B cell (primary cell): ENCODE results near the gene RNF157. TPM values are rescaled to one million over a fixed set of nuclear protein-coding genes. Genes with fewer than 3 reads are reported as not detected.

Experiments
- ATAC-seq: fragments of 200-7000 bp; cut with Tn5 transposase; one replicate; pipeline ENCODE4 v1.10.0; 2021; ENCODE audit warnings: low read depth, mild to moderate bottlenecking, moderate number of reproducible peaks, moderate library complexity
- CTCF ChIA-PET: fragments of 350-600 bp; sonication (Branson Sonifier 250); formaldehyde crosslinking; loops from one replicate; lab custom pipeline; 2021; ENCODE audit warnings: antibody characterized with exemption, inconsistent platforms; lab: Charles Lee
- POLR2A ChIA-PET: fragments of 350-600 bp; sonication (Branson Sonifier 250); formaldehyde crosslinking; loops from one replicate; lab custom pipeline; 2021; ENCODE audit warnings: antibody characterized with exemption; lab: Charles Lee
- DNase-seq: peaks from one replicate; pipeline ENCODE4 v3.0.0; 2013
- H2AFZ ChIP-seq: 2 replicates; pipeline ENCODE4 v1.6.1; 2012; ENCODE audit warnings: mild to moderate bottlenecking, low read depth, low read length; ENCODE audit not compliant: insufficient read depth, poor library complexity, severe bottlenecking
- H3K27ac ChIP-seq, 2 donors: 1 replicate in 1 of 2; 2 replicates in 1 of 2; pipeline ENCODE4 v1.5.1; 2012 to 2013; ENCODE audit warnings: low read length in 2 of 2, mild to moderate bottlenecking in 2 of 2, moderate library complexity in 1 of 2
- H3K27me3 ChIP-seq, 4 experiments: fragments of 200-600 bp in 1 of 4; sonication (generic) in 1 of 4; replicated peaks in 1 of 4; 1 replicate in 2 of 4; 2 replicates in 2 of 4; pipeline versions ENCODE4 v1.6.1 to v1.7.0; 2013 to 2016; ENCODE audit warnings: low read length in 3 of 4, mild to moderate bottlenecking in 2 of 4, mixed read lengths in 1 of 4, moderate library complexity in 1 of 4; ENCODE audit not compliant: insufficient read depth in 4 of 4, control insufficient read depth in 3 of 4; ENCODE audit errors: control extremely low read depth in 1 of 4
- H3K36me3 ChIP-seq, 2 experiments: replicated peaks in 1 of 2; 1 replicate in 1 of 2; 2 replicates in 1 of 2; pipeline versions ENCODE4 v1.6.1 to v1.7.1; 2013; ENCODE audit warnings: low read length in 1 of 2; ENCODE audit not compliant: insufficient read depth in 2 of 2, control insufficient read depth in 1 of 2; ENCODE audit errors: control extremely low read depth in 1 of 2, extremely low read depth in 1 of 2
- H3K4me1 ChIP-seq, 2 donors: fragments of 200-600 bp in 1 of 2; sonication (generic) in 1 of 2; 1 replicate in 1 of 2; 2 replicates in 1 of 2; pipeline versions ENCODE4 v1.5.1 to v1.6.1; 2013 to 2017; ENCODE audit warnings: low read length in 2 of 2; ENCODE audit not compliant: control insufficient read depth in 2 of 2, insufficient read depth in 2 of 2
- H3K4me2 ChIP-seq: replicated peaks from 2 replicates; pipeline ENCODE3; 2012; ENCODE audit warnings: mild to moderate bottlenecking, low read depth, low read length; ENCODE audit not compliant: poor library complexity, severe bottlenecking
- H3K4me3 ChIP-seq, 5 experiments: fragments of 200-600 bp in 1 of 5; sonication (generic) in 1 of 5; 1 replicate in 3 of 5; 2 replicates in 2 of 5; pipeline versions ENCODE4 v1.5.1 to v1.7.0; 2011 to 2016; ENCODE audit warnings: low read length in 4 of 5, mild to moderate bottlenecking in 4 of 5, low read depth in 2 of 5, control low read depth in 1 of 5, moderate library complexity in 1 of 5; ENCODE audit not compliant: insufficient read depth in 1 of 5; ENCODE audit errors: control extremely low read depth in 1 of 5, extremely low read depth in 1 of 5
- H3K79me2 ChIP-seq: fragments of 200-600 bp; sonication (generic); one replicate; pipeline ENCODE4 v1.6.0; 2016; ENCODE audit warnings: low read length; ENCODE audit not compliant: control insufficient read depth, insufficient read depth
- H3K9ac ChIP-seq: fragments of 200-600 bp; sonication (generic); 2 replicates; pipeline ENCODE4 v1.6.1; 2017; ENCODE audit warnings: mild to moderate bottlenecking, low read length, moderate library complexity
- H3K9me3 ChIP-seq, 3 donors: one replicate each; pipeline versions ENCODE4 v1.6.1 to v1.7.1; 2013; ENCODE audit warnings: low read length in 2 of 3; ENCODE audit not compliant: control insufficient read depth in 2 of 3, insufficient read depth in 1 of 3; ENCODE audit errors: control extremely low read depth in 1 of 3
- H4K20me1 ChIP-seq: 2 replicates; pipeline ENCODE4 v1.6.0; 2012; ENCODE audit warnings: mild to moderate bottlenecking, low read length; ENCODE audit not compliant: insufficient read depth, control insufficient read depth, poor library complexity, severe bottlenecking
- H3K27ac Mint-ChIP-seq: one replicate; pipeline ENCODE4 v1.8.0; 2021; ENCODE audit warnings: mixed read lengths
- H3K27me3 Mint-ChIP-seq: one replicate; pipeline ENCODE4 v1.8.0; 2021; ENCODE audit warnings: mixed read lengths
- H3K4me1 Mint-ChIP-seq: one replicate; pipeline ENCODE4 v1.8.0; 2021; ENCODE audit warnings: mixed read lengths
- H3K4me3 Mint-ChIP-seq: one replicate; pipeline ENCODE4 v1.8.0; 2021; ENCODE audit warnings: mixed read lengths
- H3K9me3 Mint-ChIP-seq: one replicate; pipeline ENCODE4 v1.8.0; 2022; ENCODE audit warnings: mixed read lengths; ENCODE audit not compliant: insufficient read depth
- EZH2 ChIP-seq: IDR thresholded peaks from 2 replicates; pipeline ENCODE4 v1.6.1; 2012; ENCODE audit warnings: borderline replicate concordance, low read depth, mild to moderate bottlenecking, moderate library complexity, low read length; ENCODE audit not compliant: insufficient read depth, poor library complexity, severe bottlenecking
- WGBS: methylation state at CpG from one replicate; pipeline ENCODE4 v1.1.5; 2013; ENCODE audit warnings: missing lambda C conversion rate; ENCODE audit not compliant: insufficient coverage; 5-methylcytosine and 5-hydroxymethylcytosine counted together
- intact Hi-C: fragments of 100-400 bp; cut with micrococcal nuclease; formaldehyde crosslinking; loops from one replicate; pipeline ENCODE4 v1.10.0; 2022
- polyA plus RNA-seq: library from polyadenylated mRNA; depleted of rRNA; stranded (reverse); fragments of >200 nt; gene quantifications from 2 replicates; pipeline ENCODE4 v1.2.3, GENCODE V29; 2012
- total RNA-seq, 2 donors: library from RNA; stranded (reverse); fragments of 120-200 nt in 1 of 2; gene quantifications; 1 replicate in 1 of 2; 2 replicates in 1 of 2; pipeline versions ENCODE4 v1.2.3 to v1.2.4, GENCODE V29; 2013 to 2022
- TF ChIP-seq, protein P1 (sequence below): fragments of 200-600 bp; IDR thresholded peaks from one replicate; pipeline ENCODE4 v1.8.0; 2022; ENCODE audit warnings: antibody characterized with exemption, mild to moderate bottlenecking

The RNF157 gene
- total and polyA plus RNA-seq, 2 donors (not counting 1 experiment from before 2014, with no cell fraction given): 0.54 to 1.2 TPM

DNA sequence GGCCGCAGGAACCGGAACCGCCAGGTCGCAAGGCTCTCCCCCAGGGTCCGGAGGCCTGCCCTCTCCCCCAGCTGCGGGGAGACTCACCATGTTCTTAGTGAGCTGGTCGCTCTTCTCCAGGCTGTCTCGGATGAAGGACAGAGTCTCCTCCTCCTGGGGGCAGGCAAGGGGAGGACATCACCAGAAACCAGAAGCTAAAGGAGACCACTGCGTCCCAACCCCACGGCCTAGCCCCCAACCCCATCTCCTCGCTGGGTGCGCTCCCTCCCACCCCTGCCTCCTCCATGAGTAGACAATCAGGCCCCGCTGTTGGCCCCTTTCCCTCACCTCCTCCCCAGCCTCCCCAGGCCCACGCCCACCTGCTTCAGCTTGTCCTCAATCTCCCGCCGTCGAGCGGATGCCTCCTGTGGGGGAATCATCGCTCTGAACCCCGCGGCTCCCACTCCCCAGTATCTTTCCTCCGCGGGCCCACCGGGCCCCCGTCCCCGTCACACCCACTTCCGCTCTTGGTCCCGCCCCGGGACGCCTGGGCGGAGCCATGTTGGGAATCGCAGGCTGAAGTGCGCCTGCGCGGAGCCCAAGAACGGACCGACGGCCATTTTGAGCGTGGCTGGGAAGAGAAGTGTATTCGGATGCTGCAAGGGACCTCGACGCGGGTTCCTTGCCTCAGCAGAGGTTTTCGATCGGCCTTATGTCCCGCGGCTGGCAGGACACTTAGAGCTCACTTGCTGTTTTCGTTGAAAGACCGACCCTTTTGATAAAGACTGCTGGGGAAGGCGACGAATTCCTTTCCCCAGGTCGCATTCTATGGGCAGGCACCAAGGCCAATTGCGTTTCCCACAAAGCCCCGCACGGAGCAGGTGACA lies 136.8 kb downstream of the RNF157 start, which contains the start of gene EXOC7:
Gene EXOC7 (minus strand): TSS at position 514 of the 866 bp plus-strand sequence. CDS start 95 bp downstream, at position 419.
- H3K79me2 ChIP-seq: peaks cover 17% of the 10 kb centered on the region
- DNase-seq (peak; percentile 96), ATAC-seq (peak; percentile 97)
- H3K36me3 ChIP-seq: peaks cover 0 to 27% of the 10 kb centered on the region in 2 experiments
- peak within 1 kb of the TSS; percentile 97 for H3K27ac Mint-ChIP-seq
- 5% methylated on average over 55 of the region's 55 CpGs for WGBS
- H3K4me1 Mint-ChIP-seq: peaks cover 21% of the 10 kb centered on the region
- ChIA-PET POLR2A (interaction anchor here (1.0 to 1.1 kb wide), 2 partner anchors 29 to 587 kb away, joined by 3 to 4 read pairs; partner anchors contain the start of genes GALR2 and TSEN54), CTCF (interaction anchor here (1.0 to 2.5 kb wide), 6 partner anchors 23 to 196 kb away, joined by 3 to 11 read pairs (median 5); no protein-coding TSS in a partner anchor)
- intact Hi-C loops: loop anchor here (5.0 kb wide), 1 partner anchor 246 kb away; the partner anchor contains the start of gene WBP2
- H3K27ac ChIP-seq: peak within 1 kb of the TSS; percentile 76 to 82
- peak within 1 kb of the TSS; percentile 97 for H2AFZ ChIP-seq
- H3K4me2 ChIP-seq: peak within 1 kb of the TSS; percentile 80
- H3K9ac ChIP-seq: peak within 1 kb of the TSS; percentile 90
- no peaks in the 10 kb centered on the region for H3K9me3 ChIP-seq
- H3K4me3 Mint-ChIP-seq: peak within 1 kb of the TSS; percentile 97
- no peaks in the 10 kb centered on the region for H4K20me1 ChIP-seq
- TF ChIP-seq, protein P1, sequence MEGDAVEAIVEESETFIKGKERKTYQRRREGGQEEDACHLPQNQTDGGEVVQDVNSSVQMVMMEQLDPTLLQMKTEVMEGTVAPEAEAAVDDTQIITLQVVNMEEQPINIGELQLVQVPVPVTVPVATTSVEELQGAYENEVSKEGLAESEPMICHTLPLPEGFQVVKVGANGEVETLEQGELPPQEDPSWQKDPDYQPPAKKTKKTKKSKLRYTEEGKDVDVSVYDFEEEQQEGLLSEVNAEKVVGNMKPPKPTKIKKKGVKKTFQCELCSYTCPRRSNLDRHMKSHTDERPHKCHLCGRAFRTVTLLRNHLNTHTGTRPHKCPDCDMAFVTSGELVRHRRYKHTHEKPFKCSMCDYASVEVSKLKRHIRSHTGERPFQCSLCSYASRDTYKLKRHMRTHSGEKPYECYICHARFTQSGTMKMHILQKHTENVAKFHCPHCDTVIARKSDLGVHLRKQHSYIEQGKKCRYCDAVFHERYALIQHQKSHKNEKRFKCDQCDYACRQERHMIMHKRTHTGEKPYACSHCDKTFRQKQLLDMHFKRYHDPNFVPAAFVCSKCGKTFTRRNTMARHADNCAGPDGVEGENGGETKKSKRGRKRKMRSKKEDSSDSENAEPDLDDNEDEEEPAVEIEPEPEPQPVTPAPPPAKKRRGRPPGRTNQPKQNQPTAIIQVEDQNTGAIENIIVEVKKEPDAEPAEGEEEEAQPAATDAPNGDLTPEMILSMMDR: no peak
- no peak for TF ChIP-seq EZH2
- peak within 1 kb of the TSS; percentile 68 to 93 (median 90) for H3K4me3 ChIP-seq
- no peaks in the 10 kb centered on the region for H3K9me3 Mint-ChIP-seq
- H3K27me3 Mint-ChIP-seq: no peaks in the 10 kb centered on the region
- H3K27me3 ChIP-seq: no peaks in the 10 kb centered on the region
- peaks cover 11 to 22% of the 10 kb centered on the region in 2 donors for H3K4me1 ChIP-seq
